Activated CD4-positive, alpha-beta T cell treated with anti-CD3 and anti-CD28 coated beads for 1 hour (primary cell): ENCODE data around the gene CYBA.
A peak's percentile ranks its signal among the peaks of the same experiment; 100 is the strongest.

Source experiments
- DNase-seq: peaks from one replicate; pipeline ENCODE4 v3.0.0-alpha.2; 2020

The CYBA gene

GRCh38 chr16:88659160-88659559, 8.3 kb upstream of the CYBA start:
- no peak for DNase-seq

GRCh38 chr16:88658714-88659113, 7.9 kb upstream of the CYBA start:
- DNase-seq = no peak

- DNase-seq = no peak
Measured at GRCh38 chr16:88657371-88657770, 6.5 kb upstream of the CYBA start.

- no peak for DNase-seq
Measured at GRCh38 chr16:88656291-88656980, 5.6 kb upstream of the CYBA start.

GRCh38 chr16:88655733-88656281, 5.0 kb upstream of the CYBA start:
- no peak for DNase-seq

GRCh38 chr16:88655053-88655732, 4.3 kb upstream of the CYBA start:
- no peak for DNase-seq

GRCh38 chr16:88654363-88655052, 3.7 kb upstream of the CYBA start:
- DNase-seq = no peak

GRCh38 chr16:88653596-88654362, 2.9 kb upstream of the CYBA start:
- no peak for DNase-seq

GRCh38 chr16:88653101-88653500, 2.2 kb upstream of the CYBA start:
- no peak for DNase-seq

GRCh38 chr16:88652762-88653063, 1.9 kb upstream of the CYBA start:
- DNase-seq = no peak

- no peak for DNase-seq
Measured at GRCh38 chr16:88651989-88652761, 1.3 kb upstream of the CYBA start.

GRCh38 chr16:88651276-88651988, 579 bp upstream of the CYBA start:
- peak; percentile 38 for DNase-seq

GRCh38 chr16:88649924-88650748, 717 bp downstream of the CYBA start:
- DNase-seq = no peak

GRCh38 chr16:88649195-88649923, 1.5 kb downstream of the CYBA start:
- no peak for DNase-seq

- no peak for DNase-seq
Measured at GRCh38 chr16:88647178-88648070, 3.4 kb downstream of the CYBA start.

- DNase-seq = no peak
Measured at GRCh38 chr16:88646345-88647034, 4.4 kb downstream of the CYBA start.

GRCh38 chr16:88645941-88646340, 4.9 kb downstream of the CYBA start:
- DNase-seq = no peak

GRCh38 chr16:88645455-88645854, 5.4 kb downstream of the CYBA start:
- DNase-seq = no peak

GRCh38 chr16:88643644-88643932, 7.3 kb downstream of the CYBA start:
- no peak for DNase-seq
